Measurements from ENCODE around the gene SLC38A10. TPM values are rescaled to one million over a fixed set of nuclear protein-coding genes. Genes with fewer than 3 reads are reported as not detected.

Gene SLC38A10
- total and polyA plus RNA-seq, 2 donors from 2014 or later: 72.7 to 89.7 TPM

- peak within 1 kb of the TSS in 1 of 2 donors; percentile 17 for H3K27ac ChIP-seq (ENCODE audit: low read depth in 2 of 2, low read length in 2 of 2)
- peaks cover 0 to 14% (median 0%) of the 10 kb centered on the region in 3 donors for H3K4me1 ChIP-seq (ENCODE audit: control insufficient read depth in 2 of 3, insufficient read depth in 2 of 3, low read depth in 1 of 3, low read length in 3 of 3)
- FAIRE-seq (no peak), DNase-seq (peak; percentile 99 to 100 (median 99))
- H3K9me3 ChIP-seq (ENCODE audit: control insufficient read depth in 2 of 3, insufficient read depth in 1 of 3, low read length in 3 of 3): no peaks in the 10 kb centered on the region
- TF ChIP-seq, protein P1, sequence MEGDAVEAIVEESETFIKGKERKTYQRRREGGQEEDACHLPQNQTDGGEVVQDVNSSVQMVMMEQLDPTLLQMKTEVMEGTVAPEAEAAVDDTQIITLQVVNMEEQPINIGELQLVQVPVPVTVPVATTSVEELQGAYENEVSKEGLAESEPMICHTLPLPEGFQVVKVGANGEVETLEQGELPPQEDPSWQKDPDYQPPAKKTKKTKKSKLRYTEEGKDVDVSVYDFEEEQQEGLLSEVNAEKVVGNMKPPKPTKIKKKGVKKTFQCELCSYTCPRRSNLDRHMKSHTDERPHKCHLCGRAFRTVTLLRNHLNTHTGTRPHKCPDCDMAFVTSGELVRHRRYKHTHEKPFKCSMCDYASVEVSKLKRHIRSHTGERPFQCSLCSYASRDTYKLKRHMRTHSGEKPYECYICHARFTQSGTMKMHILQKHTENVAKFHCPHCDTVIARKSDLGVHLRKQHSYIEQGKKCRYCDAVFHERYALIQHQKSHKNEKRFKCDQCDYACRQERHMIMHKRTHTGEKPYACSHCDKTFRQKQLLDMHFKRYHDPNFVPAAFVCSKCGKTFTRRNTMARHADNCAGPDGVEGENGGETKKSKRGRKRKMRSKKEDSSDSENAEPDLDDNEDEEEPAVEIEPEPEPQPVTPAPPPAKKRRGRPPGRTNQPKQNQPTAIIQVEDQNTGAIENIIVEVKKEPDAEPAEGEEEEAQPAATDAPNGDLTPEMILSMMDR (IDR thresholded peaks at IDR 0.05; ENCODE audit: borderline replicate concordance, extremely low read depth, insufficient read depth): no peak
- no peaks in the 10 kb centered on the region for H3K36me3 ChIP-seq (ENCODE audit: control insufficient read depth in 2 of 3, insufficient read depth in 3 of 3, low read length in 3 of 3)
- peak within 1 kb of the TSS; percentile 43 to 64 (median 50) for H3K4me3 ChIP-seq (ENCODE audit: low read length in 3 of 3)
- intact Hi-C loops (cut with DNase I): no loop called here
- H3K9ac ChIP-seq (ENCODE audit: low read length in 3 of 3): peak within 1 kb of the TSS in 1 of 3 donors; percentile 40
- no peaks in the 10 kb centered on the region for H3K27me3 ChIP-seq (ENCODE audit: control insufficient read depth, insufficient read depth, low read length)
These were observed 72.0 kb downstream of the SLC38A10 start, which contains the start of gene CEP131 for GRCh38 chr17:81222906-81223761. Gene CEP131, minus strand, starts transcription at chr17:81222965. Its CDS starts 2,909 bp downstream, at chr17:81220056.

GRCh38 chr17:81222620-81222905 lies 72.5 kb downstream of the SLC38A10 start:
- Histone ChIP-seq H3K4me3 (ENCODE audit: low read length in 3 of 3) (peak overlapping the region in 2 of 3 donors; percentile 43 to 64), H3K9ac (ENCODE audit: low read length in 3 of 3) (peak overlapping the region in 1 of 3 donors; percentile 40), H3K9me3 (ENCODE audit: control insufficient read depth in 2 of 3, insufficient read depth in 1 of 3, low read length in 3 of 3) (no peaks in the 10 kb centered on the region), H3K36me3 (ENCODE audit: control insufficient read depth in 2 of 3, insufficient read depth in 3 of 3, low read length in 3 of 3) (no peaks in the 10 kb centered on the region), H3K27ac (ENCODE audit: low read depth in 2 of 2, low read length in 2 of 2) (no peak overlapping the region), H3K27me3 (ENCODE audit: control insufficient read depth, insufficient read depth, low read length) (no peaks in the 10 kb centered on the region), H3K4me1 (ENCODE audit: control insufficient read depth in 2 of 3, insufficient read depth in 2 of 3, low read depth in 1 of 3, low read length in 3 of 3) (peaks cover 0 to 14% (median 0%) of the 10 kb centered on the region in 3 donors)
- FAIRE-seq (no peak), DNase-seq (peak in 1 of 5 donors; percentile 85)
- intact Hi-C loops (cut with DNase I): no loop called here
- TF ChIP-seq, protein P1 (IDR thresholded peaks at IDR 0.05; ENCODE audit: borderline replicate concordance, extremely low read depth, insufficient read depth): no peak

DNA sequence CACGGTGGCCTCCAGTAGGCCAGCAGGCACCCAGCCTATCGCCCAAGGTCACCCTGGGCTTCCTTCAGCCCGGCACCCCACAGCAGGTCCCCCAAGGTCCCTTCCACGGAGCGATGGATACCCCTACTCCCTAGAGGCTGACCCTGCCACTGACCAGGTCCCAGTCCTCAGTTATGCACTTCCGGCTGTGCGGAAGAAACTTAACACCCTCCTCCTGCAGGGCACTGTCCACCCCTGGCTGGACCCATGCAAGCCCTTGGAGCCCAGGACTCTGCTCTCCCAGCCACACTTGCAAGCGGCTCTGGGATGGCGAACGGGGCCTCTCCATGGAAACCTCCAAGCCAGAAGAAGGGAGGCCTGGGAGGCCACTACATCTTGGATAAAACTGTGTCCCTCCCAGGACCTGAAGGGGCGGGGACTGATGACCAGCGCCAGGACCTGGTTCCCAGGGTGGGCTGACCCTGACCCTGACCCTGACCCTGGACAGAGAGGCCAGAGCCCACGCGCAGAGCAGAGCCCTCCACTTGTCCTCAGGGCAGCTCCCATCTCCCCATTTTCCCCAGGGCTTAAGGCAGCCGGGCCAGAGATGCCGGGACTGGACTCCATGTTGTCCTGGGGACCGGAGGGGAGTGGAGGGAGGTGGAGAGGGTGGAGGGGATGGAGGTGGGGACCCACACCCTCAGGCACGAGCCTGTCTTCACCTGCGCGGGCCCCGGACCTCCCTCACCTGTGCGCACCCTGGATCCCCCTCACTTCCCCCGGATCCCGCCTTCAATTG lies 73.1 kb downstream of the SLC38A10 start:
- Histone ChIP-seq H3K4me1 (ENCODE audit: control insufficient read depth in 2 of 3, insufficient read depth in 2 of 3, low read depth in 1 of 3, low read length in 3 of 3) (peaks cover 0 to 14% (median 0%) of the 10 kb centered on the region in 3 donors), H3K9ac (ENCODE audit: low read length in 3 of 3) (peak overlapping the region in 1 of 3 donors; percentile 46), H3K9me3 (ENCODE audit: control insufficient read depth in 2 of 3, insufficient read depth in 1 of 3, low read length in 3 of 3) (no peaks in the 10 kb centered on the region), H3K27me3 (ENCODE audit: control insufficient read depth, insufficient read depth, low read length) (no peaks in the 10 kb centered on the region), H3K4me3 (ENCODE audit: low read length in 3 of 3) (peak overlapping the region; percentile 36 to 64 (median 43)), H3K27ac (ENCODE audit: low read depth in 2 of 2, low read length in 2 of 2) (no peak overlapping the region), H3K36me3 (ENCODE audit: control insufficient read depth in 2 of 3, insufficient read depth in 3 of 3, low read length in 3 of 3) (no peaks in the 10 kb centered on the region)
- intact Hi-C loops (cut with DNase I): no loop called here
- TF ChIP-seq, protein P1 (IDR thresholded peaks at IDR 0.05; ENCODE audit: borderline replicate concordance, extremely low read depth, insufficient read depth): no peak
- DNase-seq (peak in 1 of 5 donors; percentile 81), FAIRE-seq (no peak)

All from kidney (tissue), 14 donors.